ENCODE results near the gene RPL18.

Gene RPL18

GRCh38 chr19:48608798-48609263 lies 10.1 kb downstream of the RPL18 start (continued):
- TF ChIP-seq, protein P1, sequence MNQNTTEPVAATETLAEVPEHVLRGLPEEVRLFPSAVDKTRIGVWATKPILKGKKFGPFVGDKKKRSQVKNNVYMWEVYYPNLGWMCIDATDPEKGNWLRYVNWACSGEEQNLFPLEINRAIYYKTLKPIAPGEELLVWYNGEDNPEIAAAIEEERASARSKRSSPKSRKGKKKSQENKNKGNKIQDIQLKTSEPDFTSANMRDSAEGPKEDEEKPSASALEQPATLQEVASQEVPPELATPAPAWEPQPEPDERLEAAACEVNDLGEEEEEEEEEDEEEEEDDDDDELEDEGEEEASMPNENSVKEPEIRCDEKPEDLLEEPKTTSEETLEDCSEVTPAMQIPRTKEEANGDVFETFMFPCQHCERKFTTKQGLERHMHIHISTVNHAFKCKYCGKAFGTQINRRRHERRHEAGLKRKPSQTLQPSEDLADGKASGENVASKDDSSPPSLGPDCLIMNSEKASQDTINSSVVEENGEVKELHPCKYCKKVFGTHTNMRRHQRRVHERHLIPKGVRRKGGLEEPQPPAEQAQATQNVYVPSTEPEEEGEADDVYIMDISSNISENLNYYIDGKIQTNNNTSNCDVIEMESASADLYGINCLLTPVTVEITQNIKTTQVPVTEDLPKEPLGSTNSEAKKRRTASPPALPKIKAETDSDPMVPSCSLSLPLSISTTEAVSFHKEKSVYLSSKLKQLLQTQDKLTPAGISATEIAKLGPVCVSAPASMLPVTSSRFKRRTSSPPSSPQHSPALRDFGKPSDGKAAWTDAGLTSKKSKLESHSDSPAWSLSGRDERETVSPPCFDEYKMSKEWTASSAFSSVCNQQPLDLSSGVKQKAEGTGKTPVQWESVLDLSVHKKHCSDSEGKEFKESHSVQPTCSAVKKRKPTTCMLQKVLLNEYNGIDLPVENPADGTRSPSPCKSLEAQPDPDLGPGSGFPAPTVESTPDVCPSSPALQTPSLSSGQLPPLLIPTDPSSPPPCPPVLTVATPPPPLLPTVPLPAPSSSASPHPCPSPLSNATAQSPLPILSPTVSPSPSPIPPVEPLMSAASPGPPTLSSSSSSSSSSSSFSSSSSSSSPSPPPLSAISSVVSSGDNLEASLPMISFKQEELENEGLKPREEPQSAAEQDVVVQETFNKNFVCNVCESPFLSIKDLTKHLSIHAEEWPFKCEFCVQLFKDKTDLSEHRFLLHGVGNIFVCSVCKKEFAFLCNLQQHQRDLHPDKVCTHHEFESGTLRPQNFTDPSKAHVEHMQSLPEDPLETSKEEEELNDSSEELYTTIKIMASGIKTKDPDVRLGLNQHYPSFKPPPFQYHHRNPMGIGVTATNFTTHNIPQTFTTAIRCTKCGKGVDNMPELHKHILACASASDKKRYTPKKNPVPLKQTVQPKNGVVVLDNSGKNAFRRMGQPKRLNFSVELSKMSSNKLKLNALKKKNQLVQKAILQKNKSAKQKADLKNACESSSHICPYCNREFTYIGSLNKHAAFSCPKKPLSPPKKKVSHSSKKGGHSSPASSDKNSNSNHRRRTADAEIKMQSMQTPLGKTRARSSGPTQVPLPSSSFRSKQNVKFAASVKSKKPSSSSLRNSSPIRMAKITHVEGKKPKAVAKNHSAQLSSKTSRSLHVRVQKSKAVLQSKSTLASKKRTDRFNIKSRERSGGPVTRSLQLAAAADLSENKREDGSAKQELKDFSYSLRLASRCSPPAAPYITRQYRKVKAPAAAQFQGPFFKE (tag by site-specific recombination; IDR thresholded peaks at IDR 0.05; ENCODE audit: borderline replicate concordance) = no peak
- no peak for TF ChIP-seq GLIS2 (tag by site-specific recombination; IDR thresholded peaks at IDR 0.05)
- no peak for TF ChIP-seq ZNF707 (tag by site-specific recombination; IDR thresholded peaks at IDR 0.05)
- TF ChIP-seq ZNF549 (tag by site-specific recombination; IDR thresholded peaks at IDR 0.05) = no peak
- peak; percentile 65; the same call in 1 of the 2 replicates for TF ChIP-seq ZNF561 (tag by site-specific recombination; IDR thresholded peaks at IDR 0.05; ENCODE audit: borderline replicate concordance)
- TF ChIP-seq ZNF670 (tag by site-specific recombination; IDR thresholded peaks at IDR 0.05; ENCODE audit: low read depth) = no peak
- TF ChIP-seq ZNF133 (tag by site-specific recombination; IDR thresholded peaks at IDR 0.05) = no peak
- TF ChIP-seq, protein P2, sequence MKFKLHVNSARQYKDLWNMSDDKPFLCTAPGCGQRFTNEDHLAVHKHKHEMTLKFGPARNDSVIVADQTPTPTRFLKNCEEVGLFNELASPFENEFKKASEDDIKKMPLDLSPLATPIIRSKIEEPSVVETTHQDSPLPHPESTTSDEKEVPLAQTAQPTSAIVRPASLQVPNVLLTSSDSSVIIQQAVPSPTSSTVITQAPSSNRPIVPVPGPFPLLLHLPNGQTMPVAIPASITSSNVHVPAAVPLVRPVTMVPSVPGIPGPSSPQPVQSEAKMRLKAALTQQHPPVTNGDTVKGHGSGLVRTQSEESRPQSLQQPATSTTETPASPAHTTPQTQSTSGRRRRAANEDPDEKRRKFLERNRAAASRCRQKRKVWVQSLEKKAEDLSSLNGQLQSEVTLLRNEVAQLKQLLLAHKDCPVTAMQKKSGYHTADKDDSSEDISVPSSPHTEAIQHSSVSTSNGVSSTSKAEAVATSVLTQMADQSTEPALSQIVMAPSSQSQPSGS (tag by site-specific recombination; IDR thresholded peaks at IDR 0.05; ENCODE audit: low read depth) = no peak
- no peak for TF ChIP-seq ZNF354C (tag by site-specific recombination; IDR thresholded peaks at IDR 0.05; ENCODE audit: borderline replicate concordance, low read depth)
- no peak for TF ChIP-seq TCF7L2 (IDR thresholded peaks at IDR 0.05; ENCODE audit: borderline replicate concordance, low read depth, low read length)
- TF ChIP-seq ZNF548 (tag by site-specific recombination; IDR thresholded peaks at IDR 0.05) = no peak
- no peak for TF ChIP-seq ZFP41 (tag by site-specific recombination; IDR thresholded peaks at IDR 0.05; ENCODE audit: borderline replicate concordance)
- peak; percentile 92 for TF ChIP-seq PRDM10 (tag by site-specific recombination; IDR thresholded peaks at IDR 0.05)
- TF ChIP-seq KLF9 (tag by site-specific recombination; IDR thresholded peaks at IDR 0.05; ENCODE audit: low read depth) = peak; percentile 52; the same call in 1 of the 2 replicates
- no peak for TF ChIP-seq ZNF350 (tag by site-specific recombination; IDR thresholded peaks at IDR 0.05)
- TF ChIP-seq HOXA7 (CRISPR knock-in tag; IDR thresholded peaks at IDR 0.05; ENCODE audit: borderline replicate concordance) = no peak
- TF ChIP-seq ZNF629 (tag by site-specific recombination; IDR thresholded peaks at IDR 0.05) = no peak
- no peak for TF ChIP-seq ZNF610 (tag by site-specific recombination; IDR thresholded peaks at IDR 0.05; ENCODE audit: borderline replicate concordance)
- TF ChIP-seq GLI2 (tag by site-specific recombination; IDR thresholded peaks at IDR 0.05; ENCODE audit: borderline replicate concordance, low read depth) = no peak
- no peak for TF ChIP-seq ZNF174 (tag by site-specific recombination; IDR thresholded peaks at IDR 0.05)
- TF ChIP-seq GLIS1 (tag by site-specific recombination; IDR thresholded peaks at IDR 0.05) = peak; percentile 26
- peak; percentile 17; the same call in 1 of the 2 replicates for TF ChIP-seq SP3 (tag by site-specific recombination; IDR thresholded peaks at IDR 0.05)
- peak; percentile 86 for TF ChIP-seq CTCF (tag by site-specific recombination; IDR thresholded peaks at IDR 0.05)
- TF ChIP-seq, protein P3, sequence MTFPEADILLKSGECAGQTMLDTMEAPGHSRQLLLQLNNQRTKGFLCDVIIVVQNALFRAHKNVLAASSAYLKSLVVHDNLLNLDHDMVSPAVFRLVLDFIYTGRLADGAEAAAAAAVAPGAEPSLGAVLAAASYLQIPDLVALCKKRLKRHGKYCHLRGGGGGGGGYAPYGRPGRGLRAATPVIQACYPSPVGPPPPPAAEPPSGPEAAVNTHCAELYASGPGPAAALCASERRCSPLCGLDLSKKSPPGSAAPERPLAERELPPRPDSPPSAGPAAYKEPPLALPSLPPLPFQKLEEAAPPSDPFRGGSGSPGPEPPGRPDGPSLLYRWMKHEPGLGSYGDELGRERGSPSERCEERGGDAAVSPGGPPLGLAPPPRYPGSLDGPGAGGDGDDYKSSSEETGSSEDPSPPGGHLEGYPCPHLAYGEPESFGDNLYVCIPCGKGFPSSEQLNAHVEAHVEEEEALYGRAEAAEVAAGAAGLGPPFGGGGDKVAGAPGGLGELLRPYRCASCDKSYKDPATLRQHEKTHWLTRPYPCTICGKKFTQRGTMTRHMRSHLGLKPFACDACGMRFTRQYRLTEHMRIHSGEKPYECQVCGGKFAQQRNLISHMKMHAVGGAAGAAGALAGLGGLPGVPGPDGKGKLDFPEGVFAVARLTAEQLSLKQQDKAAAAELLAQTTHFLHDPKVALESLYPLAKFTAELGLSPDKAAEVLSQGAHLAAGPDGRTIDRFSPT (tag by site-specific recombination; IDR thresholded peaks at IDR 0.05) = no peak
- no peak for TF ChIP-seq ZNF23 (tag by site-specific recombination; IDR thresholded peaks at IDR 0.05; ENCODE audit: borderline replicate concordance)
- TF ChIP-seq ZNF624 (tag by site-specific recombination; IDR thresholded peaks at IDR 0.05) = no peak

Measured in HEK293 (cell line).